HAP-1 (cell line): ENCODE data around the gene MRPL49.

ENCODE experiments used
- DNase-seq, 2 experiments: peaks; one replicate each; pipeline ENCODE4 v3.0.0-alpha.2; 2016 to 2020; ENCODE audit warnings: low spot score in 2 of 2
- H3K27me3 ChIP-seq: fragments of 250-450 bp; sonication (Bioruptor Pico); 2 replicates; pipeline ENCODE4 v1.5.1; 2020; ENCODE audit warnings: low read depth, mild to moderate bottlenecking, moderate library complexity
- H3K36me3 ChIP-seq: fragments of 250-450 bp; sonication (Bioruptor Pico); replicated peaks from 2 replicates; pipeline ENCODE4 v1.5.1; 2020; ENCODE audit warnings: mild to moderate bottlenecking
- H3K4me1 ChIP-seq: fragments of 250-450 bp; sonication (Bioruptor Pico); 2 replicates; pipeline ENCODE4 v1.5.1; 2020; ENCODE audit warnings: mild to moderate bottlenecking
- H3K4me3 ChIP-seq: fragments of 250-450 bp; sonication (Bioruptor Pico); 2 replicates; pipeline ENCODE4 v1.5.1; 2020; ENCODE audit warnings: mild to moderate bottlenecking, moderate library complexity
- H3K9me3 ChIP-seq: fragments of 250-450 bp; sonication (Bioruptor Pico); 2 replicates; pipeline ENCODE4 v1.5.1; 2020; ENCODE audit warnings: mild to moderate bottlenecking, moderate library complexity
- in situ Hi-C: fragments of 300-500 bp; cut with MboI; formaldehyde crosslinking; loops from 3 replicates; pipeline ENCODE4 v1.14.3; 2020; ENCODE audit warnings: low sequenced_read_pairs, inconsistent platforms, mixed read lengths

The MRPL49 gene

GRCh38 chr11:65128182-65129145 lies 6.3 kb downstream of the MRPL49 start:
- Histone ChIP-seq H3K4me1 (peaks cover 6% of the 10 kb centered on the region; the same call in 1 of the 2 replicates), H3K4me3 (no peak overlapping the region), H3K36me3 (peaks cover 76% of the 10 kb centered on the region), H3K27me3 (no peaks in the 10 kb centered on the region), H3K9me3 (no peaks in the 10 kb centered on the region)
- in situ Hi-C loops, result no loop called here
- no peak for DNase-seq

DNA sequence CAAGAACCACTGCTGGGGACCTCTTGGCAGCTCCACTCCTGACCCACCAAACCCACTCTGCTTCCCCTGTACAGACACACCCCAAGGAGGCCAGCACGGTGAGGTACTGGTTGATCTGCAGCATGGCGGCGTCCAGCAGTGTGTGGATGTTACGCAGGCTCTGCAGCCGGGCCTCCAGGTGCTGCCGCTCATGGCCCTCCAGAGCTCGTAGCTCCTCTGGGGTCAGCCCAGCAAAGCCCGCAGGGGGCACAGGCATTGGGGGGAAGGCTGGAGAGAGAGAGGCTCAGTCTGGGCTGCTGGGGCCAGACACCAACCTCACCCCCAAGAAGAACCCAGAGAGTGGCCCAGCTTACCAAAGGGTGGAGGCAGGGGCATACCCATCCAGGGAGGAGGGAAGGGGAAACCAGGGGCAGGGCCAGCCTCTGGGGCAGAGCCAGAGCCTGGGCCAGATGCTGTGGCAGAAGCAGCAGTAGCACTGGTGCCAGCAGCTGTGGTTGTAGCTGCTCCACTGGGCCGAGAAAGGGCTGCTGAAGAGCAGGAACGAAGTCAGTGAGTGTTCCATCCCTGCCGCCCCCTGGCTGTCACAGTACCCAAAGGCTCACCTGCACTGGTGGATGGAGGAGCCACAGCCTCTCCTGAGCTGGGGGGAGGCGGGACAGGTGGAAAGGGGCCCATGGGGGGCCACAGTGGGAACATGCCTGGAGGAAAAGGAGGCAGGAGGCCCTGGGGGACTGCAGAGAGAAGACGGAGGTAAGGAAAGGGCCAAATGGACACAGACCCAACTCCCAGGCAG lies 7.7 kb downstream of the MRPL49 start:
- in situ Hi-C loops, result no loop called here
- Histone ChIP-seq H3K4me1 (0 out of 2 replicates have a peak, but pooled peaks cover 3% of the 10 kb centered on the region), H3K36me3 (peaks cover 68% of the 10 kb centered on the region), H3K4me3 (no peak overlapping the region), H3K9me3 (no peaks in the 10 kb centered on the region), H3K27me3 (no peaks in the 10 kb centered on the region)
- DNase-seq, result no peak

DNA sequence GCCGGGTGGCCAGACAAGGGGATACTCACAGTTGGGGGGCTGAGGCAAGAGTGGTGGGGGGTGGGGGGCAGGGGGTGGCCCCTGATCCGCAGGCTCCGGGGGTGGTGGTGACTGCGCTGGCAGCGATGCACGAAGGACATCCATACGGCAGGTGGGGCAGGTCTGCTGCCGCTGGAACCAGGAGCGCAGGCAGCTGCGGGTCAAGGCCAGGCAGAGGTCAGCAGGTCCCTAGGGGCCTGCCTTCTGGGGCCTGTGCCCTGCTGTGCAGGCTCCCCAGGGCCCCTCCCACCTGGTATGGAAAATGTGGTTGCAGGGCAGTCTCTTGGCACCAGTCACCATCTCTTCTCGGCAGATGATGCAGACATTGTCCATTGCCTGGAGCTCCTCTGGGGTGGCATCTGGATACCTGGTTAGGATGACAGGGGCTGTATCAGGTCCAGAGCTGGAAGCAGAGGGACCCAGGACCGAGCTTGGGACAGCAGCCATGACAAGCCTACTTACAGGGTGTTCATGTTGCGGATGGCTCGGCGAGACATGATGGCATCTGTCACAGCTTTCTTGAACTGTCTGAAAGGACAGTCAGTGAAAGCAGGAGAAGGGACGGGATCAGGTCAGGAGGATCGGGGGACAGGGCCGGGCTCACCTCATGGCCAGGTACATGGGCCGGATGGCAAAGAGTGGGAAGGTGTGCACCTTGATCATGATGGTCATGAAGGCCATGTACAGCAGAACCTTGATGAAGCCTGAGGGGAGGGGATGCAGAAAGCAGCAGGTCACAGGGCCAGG lies 8.7 kb downstream of the MRPL49 start:
- Histone ChIP-seq H3K27me3 (no peaks in the 10 kb centered on the region), H3K9me3 (no peaks in the 10 kb centered on the region), H3K4me3 (no peak overlapping the region), H3K36me3 (peaks cover 58% of the 10 kb centered on the region), H3K4me1 (peaks cover 9% of the 10 kb centered on the region; the same call in 1 of the 2 replicates)
- in situ Hi-C loops, result no loop called here
- DNase-seq, result no peak

- Histone ChIP-seq H3K4me3 (no peak overlapping the region), H3K9me3 (no peaks in the 10 kb centered on the region), H3K4me1 (peaks cover 9% of the 10 kb centered on the region; the same call in 1 of the 2 replicates), H3K36me3 (peaks cover 54% of the 10 kb centered on the region), H3K27me3 (no peaks in the 10 kb centered on the region)
- in situ Hi-C loops, result no loop called here
- no peak for DNase-seq
Measured at GRCh38 chr11:65131417-65131776, 9.3 kb downstream of the MRPL49 start.

GRCh38 chr11:65131895-65132237 lies 9.7 kb downstream of the MRPL49 start:
- peaks cover 49% of the 10 kb centered on the region for H3K36me3 ChIP-seq
- in situ Hi-C loops, result no loop called here
- no peaks in the 10 kb centered on the region for H3K9me3 ChIP-seq
- no peak overlapping the region for H3K4me3 ChIP-seq
- H3K4me1 ChIP-seq, result peaks cover 9% of the 10 kb centered on the region; the same call in 1 of the 2 replicates
- no peak for DNase-seq
- no peaks in the 10 kb centered on the region for H3K27me3 ChIP-seq

DNA sequence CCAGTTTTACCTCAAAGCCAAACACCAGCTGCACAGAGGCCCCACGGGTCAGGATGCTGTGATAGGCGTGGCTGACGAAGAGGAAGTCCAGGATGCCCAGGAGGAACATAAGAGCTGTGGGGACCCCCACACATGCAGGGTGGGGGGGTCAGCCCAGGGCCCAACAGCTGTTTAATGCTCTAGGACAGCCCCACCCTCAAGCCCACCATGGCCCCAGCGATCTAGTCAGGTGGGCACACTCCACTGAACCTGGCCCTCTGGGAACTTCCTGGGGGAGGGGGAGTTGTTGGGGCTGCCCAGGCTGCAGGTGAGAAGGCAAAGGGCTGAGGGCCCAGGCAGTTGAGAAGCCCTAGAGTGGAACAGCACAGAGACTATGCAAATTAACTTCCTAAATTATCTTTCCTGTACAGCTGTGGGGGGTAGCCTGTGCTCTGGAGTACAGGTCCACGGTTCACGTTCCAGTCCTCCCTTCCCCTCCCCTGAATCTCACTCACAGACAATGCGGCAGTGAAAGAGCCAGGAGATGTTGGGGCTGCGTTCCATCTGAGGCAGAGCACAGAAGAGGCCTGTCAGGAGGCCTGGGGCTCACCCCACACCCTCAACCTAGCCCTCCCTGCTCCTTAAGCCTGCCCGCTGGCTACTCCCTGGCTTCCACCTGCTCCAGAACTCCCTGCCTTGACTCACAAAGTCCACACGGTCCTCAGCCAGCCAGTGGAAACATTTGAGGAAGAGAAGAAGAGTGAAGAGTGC lies 10.3 kb downstream of the MRPL49 start:
- Histone ChIP-seq H3K36me3 (peaks cover 44% of the 10 kb centered on the region), H3K4me3 (no peak overlapping the region)
- no peak for DNase-seq

GRCh38 chr11:65132988-65133700 lies 11.0 kb downstream of the MRPL49 start:
- Histone ChIP-seq H3K4me1 (peaks cover 9% of the 10 kb centered on the region; the same call in 1 of the 2 replicates), H3K4me3 (peak overlapping the region; percentile 72), H3K9me3 (no peaks in the 10 kb centered on the region), H3K27me3 (no peaks in the 10 kb centered on the region), H3K36me3 (peaks cover 39% of the 10 kb centered on the region)
- in situ Hi-C loops, result no loop called here
- DNase-seq, result peak in 1 of 2 experiments; percentile 67

More for the DNA sequence above, 10.3 kb downstream of the MRPL49 start:
- in situ Hi-C loops, result no loop called here
- H3K27me3 ChIP-seq, result no peaks in the 10 kb centered on the region
- no peaks in the 10 kb centered on the region for H3K9me3 ChIP-seq
- H3K4me1 ChIP-seq, result peaks cover 9% of the 10 kb centered on the region; the same call in 1 of the 2 replicates

DNA sequence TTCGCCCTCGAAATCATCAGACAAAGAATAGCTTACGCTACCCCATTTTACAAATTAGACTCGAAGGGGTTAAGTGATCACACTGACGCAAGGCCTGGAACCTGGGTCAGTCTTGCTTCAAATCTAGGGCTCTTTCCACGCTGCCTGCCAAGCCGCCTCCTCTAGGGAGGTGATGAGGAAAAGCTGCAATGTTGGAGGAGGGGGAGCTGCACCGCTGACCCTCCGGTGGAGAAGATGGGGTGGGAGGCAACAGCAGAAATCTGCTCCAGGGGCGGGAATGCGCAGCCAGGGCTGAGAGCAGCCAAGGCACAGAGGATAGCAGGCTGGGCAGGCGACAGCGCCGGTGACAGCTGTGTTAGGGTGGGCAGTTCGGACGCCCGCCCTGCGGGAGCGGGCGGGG lies 11.6 kb downstream of the MRPL49 start:
- peaks cover 33% of the 10 kb centered on the region for H3K36me3 ChIP-seq
- peaks cover 9% of the 10 kb centered on the region; the same call in 1 of the 2 replicates for H3K4me1 ChIP-seq
- no peak for DNase-seq
- no peaks in the 10 kb centered on the region for H3K27me3 ChIP-seq
- H3K9me3 ChIP-seq, result no peaks in the 10 kb centered on the region
- in situ Hi-C loops, result no loop called here
- H3K4me3 ChIP-seq, result peak overlapping the region; percentile 72

GRCh38 chr11:65134240-65134951 lies 12.3 kb downstream of the MRPL49 start, which contains the start of gene SYVN1:
SYVN1 (minus strand) TSS chr11:65134519; CDS start chr11:65133601, 918 bp downstream.
- peak; percentile 67 to 92 for DNase-seq
- H3K9me3 ChIP-seq, result no peaks in the 10 kb centered on the region

GRCh38 chr11:65134952-65135632 lies 13.0 kb downstream of the MRPL49 start:
- DNase-seq, result peak; percentile 92 to 98
- Histone ChIP-seq H3K4me1 (peaks cover 9% of the 10 kb centered on the region; the same call in 1 of the 2 replicates), H3K4me3 (peak overlapping the region; percentile 72), H3K9me3 (no peaks in the 10 kb centered on the region), H3K36me3 (peaks cover 22% of the 10 kb centered on the region), H3K27me3 (no peaks in the 10 kb centered on the region)
- in situ Hi-C loops, result no loop called here

More at GRCh38 chr11:65134240-65134951, 12.3 kb downstream of the MRPL49 start, which contains the start of gene SYVN1:
- Histone ChIP-seq H3K27me3 (no peaks in the 10 kb centered on the region), H3K4me3 (peak within 1 kb of the TSS; percentile 72), H3K36me3 (peaks cover 29% of the 10 kb centered on the region), H3K4me1 (peaks cover 9% of the 10 kb centered on the region; the same call in 1 of the 2 replicates)
- in situ Hi-C loops, result no loop called here

DNA sequence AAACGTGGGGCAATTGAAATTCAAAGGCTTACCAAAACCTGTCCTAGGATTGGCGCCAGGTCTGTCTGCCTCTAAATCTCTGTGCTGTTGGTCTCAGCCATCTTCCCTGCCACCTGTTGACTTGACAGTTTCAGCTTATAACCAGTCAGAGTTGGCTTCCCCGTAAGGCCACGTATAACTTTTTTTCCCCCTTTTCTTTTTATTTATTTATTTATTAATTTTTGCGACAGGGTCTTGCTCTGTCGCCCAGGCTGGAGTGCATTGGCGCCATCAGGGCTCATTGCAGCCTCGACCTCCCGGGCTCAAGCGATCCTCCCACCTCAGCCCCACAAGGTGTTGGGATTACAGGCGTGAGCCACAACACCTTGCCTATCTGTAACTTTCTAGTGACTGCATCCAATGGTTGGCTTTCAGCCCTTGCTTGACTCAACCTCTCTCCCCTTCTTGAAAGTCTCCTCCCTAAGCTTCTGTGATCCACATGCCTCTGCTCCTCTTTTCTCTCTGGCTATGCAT lies 13.6 kb downstream of the MRPL49 start:
- peaks cover 20% of the 10 kb centered on the region for H3K36me3 ChIP-seq
- in situ Hi-C loops, result no loop called here
- no peak for DNase-seq
- H3K27me3 ChIP-seq, result 0 out of 2 replicates have a peak, but pooled peaks cover 4% of the 10 kb centered on the region
- H3K9me3 ChIP-seq, result no peaks in the 10 kb centered on the region
- peak overlapping the region; percentile 72 for H3K4me3 ChIP-seq
- peaks cover 9% of the 10 kb centered on the region; the same call in 1 of the 2 replicates for H3K4me1 ChIP-seq
